Natural killer cell (primary cell): ENCODE results near the gene FRMD4A. TPM values are rescaled to one million over a fixed set of nuclear protein-coding genes. Genes with fewer than 3 reads are reported as not detected.

ENCODE experiments used
- ATAC-seq, 3 donors: fragments of 150-1000 bp in 2 of 3; fragments of 200-7000 bp in 1 of 3; cut with Tn5 transposase; 1 replicate in 1 of 3; 2 replicates in 2 of 3; pipeline ENCODE4 v1.10.0; 2021; ENCODE audit warnings: mild to moderate bottlenecking in 2 of 3, moderate library complexity in 2 of 3
- DNase-seq, 2 donors: peaks; one replicate each; pipeline versions ENCODE4 v3.0.0 to v3.0.0-alpha.2; 2013 to 2021; ENCODE audit warnings: mixed read lengths in 1 of 2
- H3K27ac ChIP-seq: one replicate; pipeline ENCODE4 v1.5.1; 2013; ENCODE audit warnings: mild to moderate bottlenecking, low read length
- H3K27me3 ChIP-seq: one replicate; pipeline ENCODE4 v1.6.1; 2013; ENCODE audit warnings: low read length; ENCODE audit not compliant: control insufficient read depth, insufficient read depth
- H3K36me3 ChIP-seq: one replicate; pipeline ENCODE4 v1.6.1; 2013; ENCODE audit warnings: low read length; ENCODE audit not compliant: control insufficient read depth, insufficient read depth
- H3K4me1 ChIP-seq: one replicate; pipeline ENCODE4 v1.6.1; 2013; ENCODE audit warnings: low read length; ENCODE audit not compliant: control insufficient read depth, insufficient read depth
- H3K4me3 ChIP-seq: one replicate; pipeline ENCODE4 v1.5.1; 2013; ENCODE audit warnings: low read length
- H3K9me3 ChIP-seq: one replicate; pipeline ENCODE4 v1.6.1; 2013; ENCODE audit warnings: low read length; ENCODE audit not compliant: control insufficient read depth, insufficient read depth
- H3K27ac Mint-ChIP-seq, 2 donors: one replicate each; pipeline ENCODE4 v1.8.0; 2022; ENCODE audit warnings: mild to moderate bottlenecking in 2 of 2, mixed read lengths in 2 of 2, moderate library complexity in 1 of 2
- H3K27me3 Mint-ChIP-seq, 2 donors: one replicate each; pipeline ENCODE4 v1.8.0; 2022; ENCODE audit warnings: low read depth in 2 of 2, mixed read lengths in 2 of 2
- H3K36me3 Mint-ChIP-seq: one replicate; pipeline ENCODE4 v1.8.0; 2022; ENCODE audit warnings: mixed read lengths
- H3K4me1 Mint-ChIP-seq, 2 donors: one replicate each; pipeline ENCODE4 v1.8.0; 2022; ENCODE audit warnings: mixed read lengths in 2 of 2
- H3K4me3 Mint-ChIP-seq: one replicate; pipeline ENCODE4 v1.8.0; 2022; ENCODE audit warnings: mild to moderate bottlenecking, moderate library complexity, mixed read lengths
- H3K9me3 Mint-ChIP-seq, 2 donors: one replicate each; pipeline ENCODE4 v1.8.0; 2022; ENCODE audit warnings: mixed read lengths in 2 of 2
- CTCF ChIP-seq: fragments of 200-600 bp; IDR thresholded peaks from one replicate; pipeline ENCODE4 v1.8.0; 2022; ENCODE audit warnings: antibody characterized with exemption
- WGBS: methylation state at CpG from one replicate; pipeline ENCODE4 v1.1.7; 2013; ENCODE audit warnings: missing lambda C conversion rate; ENCODE audit not compliant: insufficient coverage; 5-methylcytosine and 5-hydroxymethylcytosine counted together
- intact Hi-C: fragments of 100-400 bp; cut with micrococcal nuclease; formaldehyde crosslinking; loops from one replicate; pipeline ENCODE4 v1.14.2; 2022
- total RNA-seq, 4 donors: library from RNA; stranded (reverse); fragments of 120-200 nt in 1 of 4; gene quantifications; one replicate each; pipeline versions ENCODE4 v1.2.3 to v1.2.4, GENCODE V29; 2013 to 2022

Gene FRMD4A
- total RNA-seq, 3 donors from 2014 or later (not counting 1 experiment from before 2014, with no cell fraction given) = 0.36 to 0.38 TPM; not detected in 1

GRCh38 chr10:14151571-14151970 is 179.2 kb downstream of the FRMD4A start:
- Histone ChIP-seq H3K36me3 (no peaks in the 10 kb centered on the region), H3K9me3 (no peaks in the 10 kb centered on the region), H3K27ac (no peak overlapping the region), H3K4me3 (no peak overlapping the region), H3K27me3 (no peaks in the 10 kb centered on the region), H3K4me1 (no peaks in the 10 kb centered on the region)
- no CpG with 5 or more reads among the region's 1 CpG for WGBS
- intact Hi-C loops = no loop called here
- Mint-ChIP-seq H3K27me3 (peaks cover 7 to 20% of the 10 kb centered on the region in 2 donors), H3K9me3 (no peaks in the 10 kb centered on the region), H3K27ac (no peak overlapping the region), H3K36me3 (no peaks in the 10 kb centered on the region), H3K4me1 (no peaks in the 10 kb centered on the region), H3K4me3 (no peak overlapping the region)
- DNase-seq (no peak), ATAC-seq (no peak)
- no peak for TF ChIP-seq CTCF

- Histone ChIP-seq H3K27ac (no peak overlapping the region), H3K9me3 (no peaks in the 10 kb centered on the region), H3K4me1 (no peaks in the 10 kb centered on the region), H3K4me3 (no peak overlapping the region), H3K27me3 (no peaks in the 10 kb centered on the region), H3K36me3 (no peaks in the 10 kb centered on the region)
- Mint-ChIP-seq H3K9me3 (no peaks in the 10 kb centered on the region), H3K27ac (no peak overlapping the region), H3K27me3 (peaks cover 7 to 20% of the 10 kb centered on the region in 2 donors), H3K4me1 (no peaks in the 10 kb centered on the region), H3K36me3 (no peaks in the 10 kb centered on the region), H3K4me3 (no peak overlapping the region)
- DNase-seq = no peak
- ATAC-seq = no peak
- no peak for TF ChIP-seq CTCF
- intact Hi-C loops = no loop called here
- 86% methylated on average over 4 of the region's 4 CpGs for WGBS
These were observed 180.2 kb downstream of the FRMD4A start for GRCh38 chr10:14150526-14150925.

- H3K36me3 Mint-ChIP-seq = no peaks in the 10 kb centered on the region
- Histone ChIP-seq H3K36me3 (no peaks in the 10 kb centered on the region), H3K4me1 (no peaks in the 10 kb centered on the region), H3K27ac (no peak overlapping the region), H3K27me3 (no peaks in the 10 kb centered on the region), H3K9me3 (no peaks in the 10 kb centered on the region), H3K4me3 (no peak overlapping the region)
- no peak for TF ChIP-seq CTCF
- ATAC-seq (no peak), DNase-seq (no peak)
- WGBS = 87% methylated on average over 4 of the region's 4 CpGs
- H3K27ac Mint-ChIP-seq = no peak overlapping the region
- H3K4me3 Mint-ChIP-seq = no peak overlapping the region
- intact Hi-C loops = no loop called here
- no peaks in the 10 kb centered on the region for H3K9me3 Mint-ChIP-seq
- peaks cover 19 to 26% of the 10 kb centered on the region in 2 donors for H3K27me3 Mint-ChIP-seq
- no peaks in the 10 kb centered on the region for H3K4me1 Mint-ChIP-seq
These were observed 184.2 kb downstream of the FRMD4A start for GRCh38 chr10:14146501-14146900.

- no peaks in the 10 kb centered on the region for H3K27me3 ChIP-seq
- no peaks in the 10 kb centered on the region for H3K36me3 ChIP-seq
- H3K9me3 Mint-ChIP-seq = no peaks in the 10 kb centered on the region
- no peak overlapping the region for H3K27ac Mint-ChIP-seq
- H3K27ac ChIP-seq = no peak overlapping the region
- DNase-seq = no peak
- ATAC-seq = no peak
- H3K36me3 Mint-ChIP-seq = no peaks in the 10 kb centered on the region
- no peak overlapping the region for H3K4me3 ChIP-seq
- TF ChIP-seq CTCF = no peak
- intact Hi-C loops = no loop called here
- H3K9me3 ChIP-seq = no peaks in the 10 kb centered on the region
- WGBS = 92% methylated on average over 2 of the region's 3 CpGs
- H3K4me3 Mint-ChIP-seq = no peak overlapping the region
- peaks cover 22 to 26% of the 10 kb centered on the region in 2 donors for H3K27me3 Mint-ChIP-seq
- no peaks in the 10 kb centered on the region for H3K4me1 Mint-ChIP-seq
- no peaks in the 10 kb centered on the region for H3K4me1 ChIP-seq
These were observed 184.7 kb downstream of the FRMD4A start for GRCh38 chr10:14146025-14146424.
